NCI-H82 treated with DMSO at 0.1 percent for 48 hours (cell line): ENCODE results near the gene OSBPL5.
"Not testable (repeated sequence)": the region's sequence is repeated elsewhere in the genome, so short reads cannot be mapped to it uniquely, and the experiment has no call there.

Experiments
- DNase-seq: peaks from one replicate; lab custom pipeline; 2025; ENCODE audit not compliant: unreplicated experiment; lab: John Stamatoyannopoulos, UW

OSBPL5 gene

GRCh38 chr11:3089236-3090061 lies 75.7 kb downstream of the OSBPL5 start:
- DNase-seq = no peak

DNA sequence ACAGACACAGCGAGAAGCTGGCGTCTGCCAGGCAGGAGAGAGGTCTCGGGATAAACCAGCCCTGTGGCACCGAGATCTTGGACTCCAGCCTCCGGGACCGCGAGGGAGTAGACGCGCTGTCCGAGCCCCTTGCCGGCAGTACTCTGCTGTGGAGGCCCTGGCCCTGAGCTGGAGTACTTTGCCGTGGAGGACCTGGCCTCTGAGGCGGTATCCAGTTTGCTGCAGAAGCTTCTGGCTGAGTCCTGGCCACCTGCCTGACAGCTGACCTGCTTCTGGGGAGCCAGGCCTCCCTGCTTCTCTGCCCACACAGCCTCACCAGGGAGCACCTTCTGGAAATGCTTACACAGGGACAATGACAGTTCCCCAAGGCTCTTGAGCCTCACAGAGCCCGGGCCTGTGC lies 76.3 kb downstream of the OSBPL5 start:
- DNase-seq = no peak

DNA sequence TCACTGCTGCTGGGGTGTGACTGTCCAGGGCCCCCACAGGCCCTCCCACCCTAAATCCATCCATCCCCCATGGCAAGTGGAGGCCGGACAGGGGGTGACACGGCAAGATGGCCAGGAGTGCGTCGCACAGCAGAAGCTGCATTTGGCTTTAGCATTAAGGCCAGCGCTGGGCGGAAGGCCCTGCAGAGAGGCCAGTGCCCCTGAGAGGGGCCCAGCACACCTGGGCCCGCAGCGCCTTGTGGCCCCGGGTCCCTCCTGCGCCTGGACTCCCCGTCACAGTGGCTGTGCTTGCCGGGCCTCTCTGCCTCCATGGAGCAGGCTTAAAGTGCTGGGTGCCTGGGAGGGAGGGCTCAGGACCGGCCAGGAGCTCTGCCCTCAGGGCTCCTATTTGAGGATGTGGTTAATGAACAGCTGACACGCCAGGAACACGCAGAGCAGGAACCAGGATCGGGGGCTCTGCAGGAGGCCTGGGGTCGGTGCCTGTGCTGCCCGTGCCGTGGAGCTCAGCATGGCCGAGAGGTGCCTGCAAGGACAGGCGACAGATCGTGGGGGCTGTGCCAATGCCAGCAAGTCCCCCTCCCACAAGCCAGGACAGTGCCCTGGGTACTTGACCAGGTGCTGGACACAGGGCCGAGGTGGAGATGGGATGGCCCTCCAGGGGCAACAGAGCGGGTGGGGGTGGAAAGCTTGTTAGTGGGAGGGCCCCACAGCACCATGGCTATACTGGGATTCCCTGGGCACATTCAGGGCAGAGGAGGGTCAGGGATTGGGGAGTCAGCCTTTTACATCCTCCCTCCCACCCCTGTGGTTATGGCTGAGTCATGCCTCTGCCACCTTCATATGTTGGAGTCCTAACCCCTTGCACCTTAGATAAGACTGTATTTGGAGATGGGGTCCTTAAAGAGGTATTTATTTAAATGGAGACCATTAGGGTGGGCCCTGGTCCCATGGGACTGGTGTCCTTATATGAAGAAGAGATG lies 77.0 kb downstream of the OSBPL5 start:
- DNase-seq = no peak

- DNase-seq = no peak
These were observed 77.7 kb downstream of the OSBPL5 start for GRCh38 chr11:3087373-3087772.

DNA sequence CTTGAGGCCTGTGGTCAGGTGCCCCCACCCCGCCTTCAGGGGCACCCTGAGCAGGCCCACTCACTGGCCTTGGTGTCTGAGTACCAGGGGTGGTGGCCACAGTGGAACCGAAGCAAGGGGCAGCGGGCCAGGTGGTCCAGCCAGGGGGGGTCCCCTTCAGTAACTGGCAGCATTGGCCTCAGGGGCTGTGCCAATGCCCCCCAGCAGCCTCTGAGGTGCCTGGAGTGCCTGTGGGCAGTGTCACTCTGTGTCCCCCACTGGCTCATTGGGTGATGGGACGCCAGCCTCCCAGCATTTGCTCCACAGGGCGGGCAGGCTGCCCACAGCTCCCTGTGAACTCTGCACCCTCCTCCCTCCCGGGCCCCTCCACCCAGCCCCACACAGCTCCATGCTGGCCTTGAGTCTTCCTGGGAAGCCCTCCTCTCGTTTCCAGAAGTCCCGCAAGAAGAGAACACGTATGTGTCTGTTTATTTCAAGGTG lies 78.4 kb downstream of the OSBPL5 start:
- no peak for DNase-seq

DNA sequence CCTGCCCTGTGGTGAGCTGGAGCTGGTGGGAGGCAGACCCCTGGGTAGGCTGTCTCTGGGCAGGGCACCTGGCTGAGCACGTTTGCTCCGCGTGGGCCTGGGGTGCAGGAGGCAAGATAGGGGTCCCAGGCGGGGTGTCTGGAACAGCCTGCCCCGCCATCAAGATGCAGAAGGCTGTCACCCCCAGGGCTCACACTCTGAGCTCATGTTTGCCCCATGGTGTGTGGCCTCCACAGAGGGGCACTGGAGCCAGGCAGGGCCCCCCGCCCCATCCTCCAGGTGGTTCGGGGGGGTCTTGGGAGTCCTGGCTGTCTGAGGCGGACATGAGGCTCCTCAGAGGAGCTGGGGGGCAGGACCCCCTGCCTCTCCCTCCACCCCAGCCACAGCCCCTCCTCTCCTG lies 79.0 kb downstream of the OSBPL5 start:
- no peak for DNase-seq

DNA sequence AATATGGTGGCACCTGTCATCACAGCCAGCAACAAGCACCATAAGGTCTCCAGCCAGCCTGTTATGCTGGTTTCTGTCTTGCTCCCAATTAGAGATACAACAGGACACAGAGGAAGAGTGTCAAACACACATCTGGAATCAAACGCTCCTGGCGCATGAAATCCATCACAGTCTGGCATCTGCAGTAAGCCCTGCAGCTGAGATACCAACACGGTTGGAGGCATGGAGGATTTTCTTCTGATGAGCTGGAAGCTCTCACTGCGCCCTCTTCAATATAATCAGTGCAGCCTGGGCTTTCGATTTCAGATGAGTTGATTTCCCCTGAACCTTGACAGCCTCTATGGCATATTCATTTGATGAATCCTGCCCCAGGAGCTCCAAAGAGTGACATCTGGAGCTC lies 80.1 kb downstream of the OSBPL5 start:
- DNase-seq = no peak

DNA sequence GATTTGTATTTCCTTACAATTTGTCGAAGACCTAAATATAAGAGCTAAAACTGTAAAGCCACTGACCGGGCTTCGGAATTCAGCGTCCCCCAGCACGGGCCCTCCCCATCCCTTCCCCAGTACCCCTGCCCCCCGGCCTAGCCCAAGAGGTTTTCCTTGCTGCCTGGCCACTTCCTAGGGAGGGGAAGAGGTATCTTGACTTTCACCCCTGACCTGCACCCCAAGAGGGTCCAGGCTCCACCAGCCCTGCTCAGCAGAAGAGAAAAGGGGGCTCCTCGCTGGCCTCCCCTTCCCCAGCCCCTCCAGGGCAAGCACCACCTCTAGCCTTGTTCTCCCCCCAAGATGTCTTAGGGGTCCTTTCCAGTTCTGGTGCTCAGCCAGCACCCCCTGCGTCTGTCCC lies 81.8 kb downstream of the OSBPL5 start:
- DNase-seq = no peak

DNA sequence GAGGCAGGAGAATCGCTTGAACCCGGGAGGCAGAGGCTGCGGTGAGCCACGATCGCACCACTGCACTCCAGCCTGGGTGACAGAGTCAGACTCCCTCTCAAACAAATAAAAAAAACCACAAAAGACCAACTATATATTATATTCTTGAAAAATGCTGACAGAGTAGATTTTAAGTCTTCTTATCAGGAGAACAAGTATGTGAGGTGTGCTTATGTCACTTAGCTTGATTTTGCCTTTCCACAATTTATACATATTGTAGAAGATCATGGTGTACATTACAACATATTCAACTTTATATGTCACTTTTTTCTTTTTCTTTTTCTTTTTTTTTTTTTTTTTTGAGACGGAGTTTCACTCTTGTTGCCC lies 83.7 kb downstream of the OSBPL5 start:
- DNase-seq = no peak

GRCh38 chr11:3080733-3081385 lies 84.3 kb downstream of the OSBPL5 start:
- no peak for DNase-seq

DNA sequence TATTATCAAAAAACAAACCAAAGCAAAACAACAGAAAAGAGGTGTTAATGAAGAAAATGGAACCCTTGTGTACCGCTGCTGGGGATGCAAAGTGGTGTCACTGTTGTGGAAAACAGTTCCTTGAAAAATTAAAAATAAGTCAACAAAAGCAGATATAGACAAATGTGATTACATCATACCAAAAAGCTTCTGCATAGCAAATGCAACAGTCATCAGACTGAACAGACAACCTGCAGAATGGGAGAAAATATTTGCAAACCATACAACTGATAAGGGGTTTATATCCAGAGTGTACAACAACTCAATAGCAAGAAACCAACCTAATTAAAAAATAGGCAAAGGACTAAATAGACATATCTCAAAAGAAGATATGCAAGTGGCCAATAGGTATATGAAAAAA lies 85.0 kb downstream of the OSBPL5 start:
- DNase-seq = no peak

GRCh38 chr11:3077846-3078440 lies 87.2 kb downstream of the OSBPL5 start:
- no peak for DNase-seq

- DNase-seq = no peak
These were observed 87.8 kb downstream of the OSBPL5 start for GRCh38 chr11:3077189-3077836.

GRCh38 chr11:3074912-3075589 lies 90.1 kb downstream of the OSBPL5 start:
- DNase-seq = no peak

GRCh38 chr11:3073029-3073435 lies 92.1 kb downstream of the OSBPL5 start:
- no peak for DNase-seq

GRCh38 chr11:3069425-3069824 lies 95.7 kb downstream of the OSBPL5 start:
- DNase-seq = no peak

GRCh38 chr11:3066308-3066707 lies 98.8 kb downstream of the OSBPL5 start:
- not testable (repeated sequence) for DNase-seq

GRCh38 chr11:3064709-3065108 lies 100.4 kb downstream of the OSBPL5 start:
- not testable (repeated sequence) for DNase-seq

GRCh38 chr11:3063876-3064275 lies 101.2 kb downstream of the OSBPL5 start:
- not testable (repeated sequence) for DNase-seq

- DNase-seq = not testable (repeated sequence)
These were observed 101.7 kb downstream of the OSBPL5 start for GRCh38 chr11:3063432-3063831.
